GM12865 (cell line): ENCODE data around the gene FARP1.

Source experiments
- DNase-seq: peaks from one replicate; pipeline ENCODE4 v3.0.0; 2010; ENCODE audit warnings: low read depth
- H3K4me3 ChIP-seq: 2 replicates; pipeline ENCODE4 v1.5.1; 2011; ENCODE audit warnings: mild to moderate bottlenecking, low read depth, low read length, control low read depth
- TF ChIP-seq, protein P1 (sequence below): IDR thresholded peaks from 2 replicates; pipeline ENCODE4 v1.5.1; 2011; ENCODE audit warnings: low read length, control low read depth, low read depth, inconsistent platforms; ENCODE audit not compliant: insufficient read depth; ENCODE audit errors: missing control alignments

FARP1 gene

DNA sequence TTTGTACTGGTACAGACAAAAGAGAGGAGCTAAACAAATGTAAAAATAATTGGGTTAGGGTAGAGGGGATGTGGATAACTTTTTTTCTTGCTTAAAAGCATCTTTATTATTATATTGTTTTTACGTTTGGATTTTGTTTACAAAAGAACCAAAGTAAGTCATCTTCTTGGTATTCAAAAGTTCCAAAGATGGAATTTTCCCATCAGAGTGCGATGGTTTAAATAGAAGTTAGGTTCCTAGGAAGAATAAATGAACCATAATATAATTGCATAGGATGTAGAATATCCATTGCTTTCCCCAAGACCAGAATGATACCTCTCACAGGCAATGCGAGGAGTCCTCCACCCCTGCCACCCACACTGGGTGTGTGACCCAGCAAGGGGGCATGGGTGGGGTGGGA lies 133.6 kb downstream of the FARP1 start:
- TF ChIP-seq, protein P1, sequence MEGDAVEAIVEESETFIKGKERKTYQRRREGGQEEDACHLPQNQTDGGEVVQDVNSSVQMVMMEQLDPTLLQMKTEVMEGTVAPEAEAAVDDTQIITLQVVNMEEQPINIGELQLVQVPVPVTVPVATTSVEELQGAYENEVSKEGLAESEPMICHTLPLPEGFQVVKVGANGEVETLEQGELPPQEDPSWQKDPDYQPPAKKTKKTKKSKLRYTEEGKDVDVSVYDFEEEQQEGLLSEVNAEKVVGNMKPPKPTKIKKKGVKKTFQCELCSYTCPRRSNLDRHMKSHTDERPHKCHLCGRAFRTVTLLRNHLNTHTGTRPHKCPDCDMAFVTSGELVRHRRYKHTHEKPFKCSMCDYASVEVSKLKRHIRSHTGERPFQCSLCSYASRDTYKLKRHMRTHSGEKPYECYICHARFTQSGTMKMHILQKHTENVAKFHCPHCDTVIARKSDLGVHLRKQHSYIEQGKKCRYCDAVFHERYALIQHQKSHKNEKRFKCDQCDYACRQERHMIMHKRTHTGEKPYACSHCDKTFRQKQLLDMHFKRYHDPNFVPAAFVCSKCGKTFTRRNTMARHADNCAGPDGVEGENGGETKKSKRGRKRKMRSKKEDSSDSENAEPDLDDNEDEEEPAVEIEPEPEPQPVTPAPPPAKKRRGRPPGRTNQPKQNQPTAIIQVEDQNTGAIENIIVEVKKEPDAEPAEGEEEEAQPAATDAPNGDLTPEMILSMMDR = no peak
- DNase-seq = no peak
- H3K4me3 ChIP-seq = no peak overlapping the region

DNA sequence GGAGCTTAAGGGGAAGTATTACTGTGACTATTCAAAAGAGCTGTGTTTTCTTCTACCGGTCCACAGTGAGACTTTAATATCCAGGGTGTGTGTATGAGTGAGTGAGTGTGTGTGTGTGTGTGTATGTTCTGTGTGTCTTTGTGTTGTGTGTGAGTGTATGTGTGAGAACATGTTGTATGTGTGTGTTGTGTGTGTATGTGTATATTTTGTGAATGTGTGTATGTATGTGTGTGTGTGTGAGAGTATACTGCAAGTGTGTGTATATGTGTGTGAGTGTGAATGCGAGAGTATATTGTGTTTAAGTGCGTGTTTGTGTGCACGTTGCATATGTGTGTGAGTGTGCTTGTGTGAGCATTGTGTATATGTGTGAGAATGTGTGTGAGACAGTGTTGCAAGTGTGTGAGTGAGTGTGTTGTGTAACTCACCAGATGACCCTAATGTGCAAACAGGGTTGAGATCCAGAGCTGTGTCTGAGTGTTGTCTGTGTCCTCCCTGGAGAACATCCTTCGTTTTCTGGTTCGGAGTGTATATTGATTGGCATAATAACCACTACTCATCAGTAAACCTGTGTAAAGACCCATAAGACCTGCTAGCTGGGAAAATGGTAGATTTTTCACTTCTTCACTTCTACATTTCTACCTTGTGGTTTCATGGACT lies 135.3 kb downstream of the FARP1 start:
- DNase-seq = no peak
- TF ChIP-seq, protein P1 = no peak
- no peak overlapping the region for H3K4me3 ChIP-seq

DNA sequence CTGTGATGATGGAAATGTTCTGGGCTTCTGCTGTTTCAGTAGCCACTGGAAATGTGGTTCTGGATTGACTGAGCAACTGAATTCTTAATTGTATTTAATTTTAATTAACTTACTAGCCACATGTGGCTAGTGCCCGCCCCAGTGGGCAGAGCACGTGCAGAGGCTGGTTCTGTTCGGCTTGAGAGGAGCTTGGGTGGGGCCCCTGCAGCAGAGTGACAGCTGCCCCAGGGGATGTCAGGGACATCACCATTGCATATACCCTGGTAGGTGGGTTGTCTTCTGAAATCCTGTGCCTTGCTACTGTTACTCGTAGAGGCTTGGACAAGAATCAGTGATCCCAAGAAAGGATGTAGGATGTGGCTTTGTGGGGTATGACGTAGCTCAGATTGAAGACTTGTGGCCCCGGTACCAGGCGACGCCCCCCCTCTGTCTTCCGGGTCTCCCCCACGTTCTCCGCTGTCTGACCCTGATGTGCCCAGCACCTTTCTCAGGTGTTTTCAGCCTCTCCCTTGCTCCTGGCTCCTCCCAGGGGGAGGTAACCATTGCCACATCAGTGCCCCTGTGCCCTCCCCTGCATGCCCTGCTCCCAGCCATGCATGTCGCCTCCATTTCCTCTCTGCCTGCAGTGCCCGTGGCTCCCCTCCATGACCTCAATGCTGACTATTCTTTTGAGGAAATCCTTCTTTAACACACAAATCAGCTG lies 136.7 kb downstream of the FARP1 start:
- DNase-seq = peak; percentile 56
- TF ChIP-seq, protein P1 = no peak

DNA sequence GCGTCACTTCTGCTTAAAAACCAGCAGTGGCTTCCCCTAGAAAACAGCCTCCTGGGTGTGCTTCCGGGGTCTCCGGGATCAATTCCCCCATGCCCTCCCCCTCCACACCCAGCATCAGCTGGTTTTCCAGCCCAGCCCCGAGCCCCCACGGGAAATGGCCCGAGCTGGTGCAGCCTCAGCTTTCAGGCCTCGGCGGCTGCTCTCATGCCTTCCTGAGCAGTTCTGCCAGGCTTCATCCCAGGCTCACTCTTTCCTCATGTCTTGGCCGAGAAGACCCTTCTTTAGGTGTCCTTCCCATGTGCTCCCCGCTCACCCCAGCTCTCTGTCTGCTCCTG lies 137.2 kb downstream of the FARP1 start:
- TF ChIP-seq, protein P1 = no peak
- DNase-seq = no peak
- no peak overlapping the region for H3K4me3 ChIP-seq

More for the DNA sequence above, 136.7 kb downstream of the FARP1 start:
- no peak overlapping the region for H3K4me3 ChIP-seq

DNA sequence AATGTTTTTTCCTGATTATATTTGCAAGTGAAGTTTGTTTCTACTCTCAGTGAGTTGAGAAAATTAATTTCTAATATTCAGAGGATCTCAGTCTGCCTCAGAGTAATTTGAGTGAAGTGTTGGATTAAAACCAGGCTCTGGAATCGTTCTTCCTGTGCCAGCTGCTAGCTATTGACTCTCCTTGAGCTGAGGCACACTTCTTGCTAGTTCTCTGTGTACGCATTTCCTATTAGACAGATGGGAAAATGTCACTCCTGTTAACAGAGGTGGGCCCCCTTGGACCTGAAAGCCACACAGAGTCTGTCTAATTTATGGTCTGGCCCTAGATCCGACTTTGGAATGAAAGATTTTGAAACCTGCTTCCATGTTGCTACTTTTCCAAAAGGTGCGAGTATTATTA lies 141.8 kb downstream of the FARP1 start:
- H3K4me3 ChIP-seq = no peak overlapping the region
- DNase-seq = no peak
- TF ChIP-seq, protein P1 = no peak

DNA sequence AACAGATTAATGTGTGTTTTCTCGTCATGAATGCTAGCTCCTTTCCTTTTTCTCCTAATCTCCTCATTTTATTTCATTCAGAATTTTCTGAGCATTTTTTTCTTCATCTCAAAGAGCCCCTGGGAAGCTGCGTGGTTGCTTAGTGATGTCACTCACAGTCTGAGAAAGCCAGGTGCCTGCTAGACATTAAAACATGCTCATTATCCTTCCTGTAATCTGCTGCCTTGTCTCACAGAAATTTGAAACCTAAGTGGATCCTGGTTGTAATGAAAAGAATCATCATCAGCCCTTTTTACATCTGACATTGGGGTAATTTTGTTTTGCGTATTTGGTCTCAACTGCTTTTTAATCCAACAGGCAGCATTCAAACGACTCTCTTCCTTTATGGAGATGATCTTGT lies 142.4 kb downstream of the FARP1 start:
- TF ChIP-seq, protein P1 = no peak
- no peak overlapping the region for H3K4me3 ChIP-seq
- no peak for DNase-seq

DNA sequence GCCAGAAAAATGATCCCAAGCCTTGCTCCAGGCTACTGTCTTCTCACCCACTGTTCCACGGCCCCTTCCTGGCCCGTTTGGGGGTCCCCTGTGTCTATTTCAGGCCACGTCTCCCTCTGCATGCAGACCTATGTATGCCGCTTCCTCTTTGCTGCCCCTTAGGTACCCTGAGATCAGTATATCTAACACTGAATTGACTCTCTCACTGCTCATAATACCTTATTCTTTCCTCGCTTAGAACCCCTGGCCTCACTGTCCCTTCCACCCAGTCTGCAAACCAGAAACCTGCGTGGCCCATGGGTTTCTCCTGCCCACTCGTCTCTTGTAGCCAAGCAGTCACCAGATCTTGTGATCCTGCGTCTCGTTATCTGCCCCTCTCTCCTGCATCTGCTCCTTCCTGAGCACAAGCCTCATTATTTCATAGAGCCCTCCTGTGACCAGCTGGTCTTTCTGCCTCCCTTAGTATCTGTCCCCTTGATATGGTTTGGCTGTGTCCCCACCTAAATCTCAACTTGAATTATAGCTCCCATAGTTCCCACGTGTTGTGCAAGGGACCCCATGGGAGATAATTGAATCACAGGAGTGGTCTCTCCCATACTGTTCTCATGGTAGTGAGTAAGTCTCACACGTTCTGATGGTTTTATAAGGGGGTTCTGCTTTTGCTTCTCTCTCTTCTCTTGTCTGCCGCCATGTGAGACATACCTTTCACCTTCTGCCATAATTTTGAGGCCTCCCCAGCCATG lies 143.1 kb downstream of the FARP1 start:
- DNase-seq = no peak
- TF ChIP-seq, protein P1 = no peak

More for the DNA sequence above, 143.1 kb downstream of the FARP1 start:
- H3K4me3 ChIP-seq = no peak overlapping the region
